Measurements from ENCODE around the gene ANP32B. TPM values are rescaled to one million over a fixed set of nuclear protein-coding genes. Genes with fewer than 3 reads are reported as not detected.

Gene ANP32B
- polyA plus RNA-seq, 4 donors: 234 to 267 (median 247) TPM

GRCh38 chr9:98020476-98021145 lies 37.5 kb downstream of the ANP32B start:
- DNase-seq (ENCODE audit: low read depth in 4 of 4, low spot score in 3 of 4): no peak

GRCh38 chr9:98021306-98022040 lies 38.3 kb downstream of the ANP32B start:
- DNase-seq (ENCODE audit: low read depth in 4 of 4, low spot score in 3 of 4): no peak

GRCh38 chr9:98022447-98022846 lies 39.3 kb downstream of the ANP32B start:
- DNase-seq (ENCODE audit: low read depth in 4 of 4, low spot score in 3 of 4): no peak

GRCh38 chr9:98024702-98025101 lies 41.6 kb downstream of the ANP32B start:
- DNase-seq (ENCODE audit: low read depth in 4 of 4, low spot score in 3 of 4): no peak

- DNase-seq (ENCODE audit: low read depth in 4 of 4, low spot score in 3 of 4): no peak
These were observed 48.0 kb downstream of the ANP32B start for GRCh38 chr9:98031169-98031568.

- no peak for DNase-seq (ENCODE audit: low read depth in 4 of 4, low spot score in 3 of 4)
These were observed 48.8 kb downstream of the ANP32B start for GRCh38 chr9:98031935-98032334.

GRCh38 chr9:98034593-98035546 lies 51.7 kb downstream of the ANP32B start:
- peak; percentile 40 to 69 (median 58) for DNase-seq (ENCODE audit: low read depth in 4 of 4, low spot score in 3 of 4)

GRCh38 chr9:98037357-98037756 lies 54.2 kb downstream of the ANP32B start:
- DNase-seq (ENCODE audit: low read depth in 4 of 4, low spot score in 3 of 4): no peak

GRCh38 chr9:98038958-98039357 lies 55.8 kb downstream of the ANP32B start:
- no peak for DNase-seq (ENCODE audit: low read depth in 4 of 4, low spot score in 3 of 4)

GRCh38 chr9:98039607-98040017 lies 56.5 kb downstream of the ANP32B start:
- DNase-seq (ENCODE audit: low read depth in 4 of 4, low spot score in 3 of 4): no peak

- no peak for DNase-seq (ENCODE audit: low read depth in 4 of 4, low spot score in 3 of 4)
These were observed 57.1 kb downstream of the ANP32B start for GRCh38 chr9:98040212-98040611.

GRCh38 chr9:98043915-98044314 lies 60.8 kb downstream of the ANP32B start:
- no peak for DNase-seq (ENCODE audit: low read depth in 4 of 4, low spot score in 3 of 4)

GRCh38 chr9:98045234-98046179 lies 62.4 kb downstream of the ANP32B start:
- no peak for DNase-seq (ENCODE audit: low read depth in 4 of 4, low spot score in 3 of 4)

GRCh38 chr9:98046180-98046543 lies 63.0 kb downstream of the ANP32B start:
- no peak for DNase-seq (ENCODE audit: low read depth in 4 of 4, low spot score in 3 of 4)

GRCh38 chr9:98047002-98047401 lies 63.9 kb downstream of the ANP32B start:
- no peak for DNase-seq (ENCODE audit: low read depth in 4 of 4, low spot score in 3 of 4)

GRCh38 chr9:98049288-98050072 lies 66.3 kb downstream of the ANP32B start:
- DNase-seq (ENCODE audit: low read depth in 4 of 4, low spot score in 3 of 4): no peak

GRCh38 chr9:98050351-98050750 lies 67.2 kb downstream of the ANP32B start:
- DNase-seq (ENCODE audit: low read depth in 4 of 4, low spot score in 3 of 4): no peak

GRCh38 chr9:98054376-98054951 lies 71.3 kb downstream of the ANP32B start:
- DNase-seq (ENCODE audit: low read depth in 4 of 4, low spot score in 3 of 4): no peak
